Coronary artery (tissue), 2 donors: ENCODE data around the gene STK39.

ENCODE experiments used
- DNase-seq: peaks from one replicate; pipeline ENCODE4 v3.0.0-alpha.2; 2017; ENCODE audit warnings: low spot score
- H3K27ac ChIP-seq, 2 donors: fragments of 200-600 bp; sonication (generic); one replicate each; pipeline ENCODE4 v1.5.1; 2016 to 2019
- H3K4me3 ChIP-seq: fragments of 200-600 bp; sonication (generic); 2 replicates; pipeline ENCODE4 v1.5.1; 2016; ENCODE audit warnings: mild to moderate bottlenecking, moderate library complexity
- TF ChIP-seq, protein P1 (sequence below): fragments of 200-600 bp; sonication (generic); IDR thresholded peaks from one replicate; pipeline ENCODE4 v1.5.1; 2019; ENCODE audit warnings: antibody characterized with exemption

The STK39 gene

DNA sequence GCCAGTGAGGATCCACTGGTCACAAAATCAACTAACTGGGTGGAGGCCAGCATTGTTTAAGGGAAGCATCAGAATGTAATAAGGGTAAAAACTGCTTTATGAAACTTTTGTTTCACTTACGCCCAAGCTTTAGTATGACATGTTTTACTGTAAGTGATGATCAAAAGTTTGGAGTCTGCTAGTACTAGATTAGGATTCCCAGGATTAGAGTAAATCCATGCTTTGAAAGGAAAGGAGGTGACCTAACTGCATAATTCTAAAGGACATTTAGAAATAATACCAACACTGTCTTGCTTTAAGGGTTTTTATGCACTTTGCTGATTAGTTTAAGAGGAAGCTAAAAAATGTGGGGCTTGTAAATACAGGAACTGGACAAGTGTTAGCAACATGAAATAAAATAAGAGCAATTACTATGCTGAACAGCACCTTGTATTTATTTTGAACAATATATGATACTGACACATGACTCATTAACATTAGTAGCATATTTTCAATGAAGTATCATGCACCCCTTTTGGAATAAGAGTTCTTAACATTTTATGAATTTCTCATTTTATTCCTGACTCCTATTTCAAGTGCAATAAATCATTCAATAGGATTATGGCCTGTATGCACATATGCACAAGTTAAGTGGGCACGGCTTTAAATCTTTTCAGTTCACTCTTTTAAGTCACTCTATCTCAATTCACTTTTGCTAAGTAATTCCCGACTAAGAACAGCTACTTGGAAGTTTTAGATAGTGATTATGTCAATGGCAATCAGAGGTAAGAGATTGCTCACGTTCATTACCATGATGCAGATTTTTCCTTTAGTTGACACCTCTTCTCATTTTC lies 62.5 kb downstream of the STK39 start:
- TF ChIP-seq, protein P1, sequence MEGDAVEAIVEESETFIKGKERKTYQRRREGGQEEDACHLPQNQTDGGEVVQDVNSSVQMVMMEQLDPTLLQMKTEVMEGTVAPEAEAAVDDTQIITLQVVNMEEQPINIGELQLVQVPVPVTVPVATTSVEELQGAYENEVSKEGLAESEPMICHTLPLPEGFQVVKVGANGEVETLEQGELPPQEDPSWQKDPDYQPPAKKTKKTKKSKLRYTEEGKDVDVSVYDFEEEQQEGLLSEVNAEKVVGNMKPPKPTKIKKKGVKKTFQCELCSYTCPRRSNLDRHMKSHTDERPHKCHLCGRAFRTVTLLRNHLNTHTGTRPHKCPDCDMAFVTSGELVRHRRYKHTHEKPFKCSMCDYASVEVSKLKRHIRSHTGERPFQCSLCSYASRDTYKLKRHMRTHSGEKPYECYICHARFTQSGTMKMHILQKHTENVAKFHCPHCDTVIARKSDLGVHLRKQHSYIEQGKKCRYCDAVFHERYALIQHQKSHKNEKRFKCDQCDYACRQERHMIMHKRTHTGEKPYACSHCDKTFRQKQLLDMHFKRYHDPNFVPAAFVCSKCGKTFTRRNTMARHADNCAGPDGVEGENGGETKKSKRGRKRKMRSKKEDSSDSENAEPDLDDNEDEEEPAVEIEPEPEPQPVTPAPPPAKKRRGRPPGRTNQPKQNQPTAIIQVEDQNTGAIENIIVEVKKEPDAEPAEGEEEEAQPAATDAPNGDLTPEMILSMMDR, result no peak
- no peak for DNase-seq
- Histone ChIP-seq H3K27ac (no peak overlapping the region), H3K4me3 (no peak overlapping the region)

GRCh38 chr2:168183308-168183997 lies 63.9 kb downstream of the STK39 start:
- no peak overlapping the region for H3K4me3 ChIP-seq
- TF ChIP-seq, protein P1, result no peak
- no peak for DNase-seq
- H3K27ac ChIP-seq, result no peak overlapping the region

DNA sequence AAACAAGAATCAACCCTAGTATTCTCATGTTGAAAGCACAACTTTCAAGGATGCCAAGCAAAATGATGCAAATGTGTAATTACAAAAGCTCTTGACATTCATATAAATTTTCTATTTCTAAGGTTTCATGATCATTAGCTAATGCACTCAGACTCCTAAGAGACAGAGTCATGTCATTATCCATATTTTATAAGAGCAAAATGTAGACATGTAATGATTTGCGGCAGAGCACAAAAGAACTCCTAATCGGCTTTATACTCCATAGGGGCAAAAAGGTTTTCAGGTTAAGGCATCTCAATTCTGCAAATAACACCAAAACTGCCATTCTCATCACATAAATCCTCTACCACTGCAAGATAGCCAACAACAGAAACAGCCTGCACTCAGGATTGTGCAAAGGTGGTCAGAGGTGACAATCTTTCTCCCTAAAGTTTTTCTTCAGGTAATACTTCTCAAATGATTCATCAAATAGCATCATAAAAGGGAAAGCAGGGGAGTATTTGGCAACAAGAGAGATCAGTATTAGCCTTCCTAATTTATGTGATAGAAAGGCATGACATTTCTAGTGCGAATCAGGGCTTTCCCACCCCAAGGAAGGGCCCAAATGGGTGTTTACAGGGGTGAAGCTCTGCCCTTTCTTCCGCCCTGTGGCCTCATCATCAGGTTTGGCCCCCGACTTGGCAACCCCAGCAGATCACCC lies 64.7 kb downstream of the STK39 start:
- H3K27ac ChIP-seq, result no peak overlapping the region
- DNase-seq, result no peak
- TF ChIP-seq, protein P1, result no peak
- H3K4me3 ChIP-seq, result no peak overlapping the region

- TF ChIP-seq, protein P1, result no peak
- no peak overlapping the region for H3K27ac ChIP-seq
Measured at GRCh38 chr2:168181825-168182224, 65.6 kb downstream of the STK39 start.

DNA sequence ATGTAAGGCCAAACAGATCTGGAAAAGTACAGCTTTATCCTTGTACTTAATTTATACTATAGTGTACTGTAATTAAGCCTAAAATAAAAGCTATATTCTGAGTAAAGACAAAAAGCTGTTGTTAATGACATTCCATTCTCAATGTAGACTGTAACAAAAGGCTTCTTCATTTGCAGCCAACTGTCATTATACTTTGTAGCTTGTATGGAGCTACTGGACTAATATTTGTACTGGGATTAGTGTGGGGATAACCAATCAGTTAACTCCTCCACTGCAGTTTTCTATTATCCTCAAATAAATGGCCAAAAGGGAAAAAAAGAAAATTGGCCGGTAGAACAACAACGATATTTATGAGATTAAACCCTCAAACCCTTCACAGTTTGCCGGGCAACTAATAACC lies 66.5 kb downstream of the STK39 start:
- Histone ChIP-seq H3K4me3 (no peak overlapping the region), H3K27ac (no peak overlapping the region)
- DNase-seq, result no peak

More at GRCh38 chr2:168181825-168182224, 65.6 kb downstream of the STK39 start:
- no peak for DNase-seq
- H3K4me3 ChIP-seq, result no peak overlapping the region

DNA sequence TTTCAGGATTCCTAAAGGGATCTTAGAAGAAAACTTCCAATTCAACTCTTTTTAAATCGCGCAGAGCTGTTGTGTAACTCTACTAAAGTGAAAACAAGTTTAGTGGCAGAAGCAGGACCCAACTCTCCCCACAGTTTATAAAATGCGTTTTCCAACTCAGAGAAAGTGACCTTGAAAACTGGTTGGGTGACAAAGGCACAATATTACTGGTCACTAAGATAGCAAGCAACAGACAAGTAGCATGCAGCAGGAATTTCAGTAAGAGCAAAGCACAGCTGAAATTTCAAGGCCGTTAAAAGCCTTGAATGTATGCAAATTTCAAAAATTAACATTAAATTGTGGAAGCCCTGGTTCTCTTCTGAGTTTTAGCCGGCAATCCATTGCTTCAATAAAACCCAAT lies 66.9 kb downstream of the STK39 start:
- DNase-seq, result no peak
- TF ChIP-seq, protein P1, result no peak
- Histone ChIP-seq H3K27ac (no peak overlapping the region), H3K4me3 (no peak overlapping the region)

More for the DNA sequence above, 66.5 kb downstream of the STK39 start:
- TF ChIP-seq, protein P1, result no peak
